ENCODE results near the gene JSRP1.

DNA sequence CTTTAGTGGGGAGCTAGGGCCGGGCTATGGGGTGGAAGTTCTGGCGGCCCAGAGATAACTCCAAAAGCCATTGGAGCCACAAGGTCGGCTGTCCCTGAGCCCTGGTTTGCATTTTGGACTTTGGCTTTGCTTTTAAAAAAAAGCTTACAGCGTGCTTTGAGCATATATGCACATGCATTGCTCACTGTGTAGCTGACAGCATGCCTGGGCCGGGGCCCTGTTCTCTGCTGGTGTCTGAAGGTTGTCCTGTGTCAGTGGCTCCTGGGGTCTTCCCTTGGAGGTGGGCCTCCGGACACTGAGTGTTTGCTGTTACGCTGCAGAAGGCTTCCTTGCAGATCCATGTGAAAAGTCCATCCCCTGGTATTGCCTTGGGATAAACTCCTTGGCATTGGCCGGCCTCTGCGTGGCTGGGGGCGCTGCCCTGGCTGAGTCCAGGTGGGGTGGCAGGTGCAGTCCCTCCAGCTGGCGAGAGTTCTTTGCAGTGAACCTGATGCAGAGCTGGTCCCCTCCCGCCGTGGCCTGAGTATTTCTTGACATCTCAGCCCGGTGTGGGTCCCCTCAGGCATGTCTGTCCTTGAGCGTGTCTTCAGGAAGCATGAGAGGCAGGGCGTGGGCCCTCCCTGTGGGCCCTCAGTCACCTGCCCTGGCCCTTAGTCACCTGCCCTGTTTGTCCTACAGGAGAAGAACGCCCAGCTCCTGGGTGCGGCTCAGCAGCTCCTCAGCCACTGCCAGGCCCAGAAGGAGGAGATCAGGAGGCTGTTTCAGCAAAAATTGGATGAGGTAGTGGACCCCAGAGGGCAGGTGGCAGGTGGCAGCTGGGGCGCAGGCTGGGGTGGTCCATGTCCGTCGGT lies 43.1 kb downstream of the JSRP1 start:
- TF ChIP-seq POLR2A (IDR thresholded peaks at IDR 0.05; ENCODE audit: low read depth, low read length) (no peak), TAF1 (IDR thresholded peaks at IDR 0.05; ENCODE audit: borderline replicate concordance, low read depth, low read length) (no peak)
